Measurements from ENCODE around the gene NXNL1.

The NXNL1 gene

GRCh38 chr19:17499648-17500446 is 39.1 kb upstream of the NXNL1 start:
- TF ChIP-seq CTCF (IDR thresholded peaks at IDR 0.05) = no peak

- TF ChIP-seq CTCF (IDR thresholded peaks at IDR 0.05) = no peak
Measured at GRCh38 chr19:17497149-17497798, 36.5 kb upstream of the NXNL1 start.

- peak; percentile 88 for TF ChIP-seq CTCF (IDR thresholded peaks at IDR 0.05)
Measured at GRCh38 chr19:17496337-17496997, 35.7 kb upstream of the NXNL1 start.

GRCh38 chr19:17495639-17496296 is 35.0 kb upstream of the NXNL1 start:
- TF ChIP-seq CTCF (IDR thresholded peaks at IDR 0.05) = no peak

- no peak for TF ChIP-seq CTCF (IDR thresholded peaks at IDR 0.05)
Measured at GRCh38 chr19:17491287-17491686, 30.6 kb upstream of the NXNL1 start.

GRCh38 chr19:17490411-17490810 is 29.7 kb upstream of the NXNL1 start:
- no peak for TF ChIP-seq CTCF (IDR thresholded peaks at IDR 0.05)

GRCh38 chr19:17489392-17490030 is 28.8 kb upstream of the NXNL1 start:
- TF ChIP-seq CTCF (IDR thresholded peaks at IDR 0.05) = no peak
